OCI-LY3 (cell line): Measurements from ENCODE around the gene SEMA3C.

Experiments used
- EZH2phosphoT487 ChIP-seq: fragments of 200-600 bp; shearing (Covaris generic); IDR thresholded peaks from 2 replicates; pipeline ENCODE4 v1.6.1; 2018; ENCODE audit warnings: antibody characterized with exemption, mixed run types, low read depth
- TF ChIP-seq, protein P1 (sequence below): fragments of 200-600, 300-600 bp; sonication (generic); IDR thresholded peaks from 2 replicates; pipeline ENCODE4 v1.5.1; 2014; ENCODE audit warnings: antibody characterized with exemption, low read length, low read depth

DNA sequence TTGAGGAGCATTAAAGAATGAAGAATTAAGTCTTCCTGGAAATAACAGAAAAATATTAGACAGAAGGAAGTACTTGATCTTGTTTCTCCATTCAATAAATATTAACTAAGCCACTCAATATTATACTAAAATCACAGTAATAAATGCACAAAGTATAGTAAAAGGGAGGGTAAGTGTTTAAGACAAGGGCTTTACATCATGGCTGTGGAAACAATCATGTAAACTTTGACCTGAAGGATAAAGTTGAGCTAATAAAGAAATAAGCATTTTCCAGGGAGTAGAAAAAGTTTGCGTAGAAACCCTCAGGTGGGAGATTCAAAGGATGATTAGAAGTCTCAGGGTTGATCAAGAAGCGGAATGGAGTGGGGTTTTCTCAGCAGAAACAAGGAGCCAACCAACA, 78.2 kb downstream of the SEMA3C start:
- TF ChIP-seq, protein P1, sequence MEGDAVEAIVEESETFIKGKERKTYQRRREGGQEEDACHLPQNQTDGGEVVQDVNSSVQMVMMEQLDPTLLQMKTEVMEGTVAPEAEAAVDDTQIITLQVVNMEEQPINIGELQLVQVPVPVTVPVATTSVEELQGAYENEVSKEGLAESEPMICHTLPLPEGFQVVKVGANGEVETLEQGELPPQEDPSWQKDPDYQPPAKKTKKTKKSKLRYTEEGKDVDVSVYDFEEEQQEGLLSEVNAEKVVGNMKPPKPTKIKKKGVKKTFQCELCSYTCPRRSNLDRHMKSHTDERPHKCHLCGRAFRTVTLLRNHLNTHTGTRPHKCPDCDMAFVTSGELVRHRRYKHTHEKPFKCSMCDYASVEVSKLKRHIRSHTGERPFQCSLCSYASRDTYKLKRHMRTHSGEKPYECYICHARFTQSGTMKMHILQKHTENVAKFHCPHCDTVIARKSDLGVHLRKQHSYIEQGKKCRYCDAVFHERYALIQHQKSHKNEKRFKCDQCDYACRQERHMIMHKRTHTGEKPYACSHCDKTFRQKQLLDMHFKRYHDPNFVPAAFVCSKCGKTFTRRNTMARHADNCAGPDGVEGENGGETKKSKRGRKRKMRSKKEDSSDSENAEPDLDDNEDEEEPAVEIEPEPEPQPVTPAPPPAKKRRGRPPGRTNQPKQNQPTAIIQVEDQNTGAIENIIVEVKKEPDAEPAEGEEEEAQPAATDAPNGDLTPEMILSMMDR = no peak
- no peak for TF ChIP-seq EZH2phosphoT487
